Fibroblast of skin of left biceps (primary cell): ENCODE measurements around the gene SREK1IP1.
"Not testable (repeated sequence)": the region's sequence is repeated elsewhere in the genome, so short reads cannot be mapped to it uniquely, and the experiment has no call there.

Experiments
- DNase-seq, 2 experiments: peaks; one replicate each; pipeline ENCODE4 v3.0.0-alpha.2; 2013; ENCODE audit warnings: low read depth in 2 of 2

SREK1IP1 gene

DNA sequence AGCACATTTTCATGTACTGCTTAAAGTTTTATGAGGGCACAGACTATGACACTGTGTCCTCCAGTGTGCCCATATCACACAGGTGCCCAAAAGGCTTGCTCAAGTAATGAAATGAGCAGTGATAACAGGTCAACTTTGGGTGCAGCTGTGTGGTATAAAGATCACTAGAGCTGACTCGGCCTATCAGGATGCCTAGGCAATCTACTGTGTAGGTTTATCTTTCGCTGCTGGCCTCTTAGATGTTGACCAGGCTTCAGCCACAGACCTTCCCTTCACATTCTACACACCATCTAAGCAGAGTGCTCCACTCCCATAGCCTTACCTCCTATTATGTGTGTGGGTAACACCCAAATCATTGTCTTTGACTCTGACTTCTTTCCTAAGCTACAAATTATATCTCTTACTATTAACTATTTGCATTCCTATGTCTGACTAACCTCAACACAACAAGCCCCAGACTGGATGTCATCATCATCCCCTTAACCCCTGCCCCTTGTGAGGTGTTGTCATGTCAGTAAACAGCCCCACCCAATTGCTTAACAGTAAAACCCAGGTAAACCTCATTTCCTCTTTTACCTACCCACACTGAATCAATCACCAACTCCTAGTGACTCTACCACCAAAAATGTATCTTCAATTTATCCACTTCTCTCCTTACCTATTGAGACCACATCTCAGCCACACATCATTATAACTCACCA, 2.5 kb downstream of the SREK1IP1 start:
- no peak for DNase-seq

DNA sequence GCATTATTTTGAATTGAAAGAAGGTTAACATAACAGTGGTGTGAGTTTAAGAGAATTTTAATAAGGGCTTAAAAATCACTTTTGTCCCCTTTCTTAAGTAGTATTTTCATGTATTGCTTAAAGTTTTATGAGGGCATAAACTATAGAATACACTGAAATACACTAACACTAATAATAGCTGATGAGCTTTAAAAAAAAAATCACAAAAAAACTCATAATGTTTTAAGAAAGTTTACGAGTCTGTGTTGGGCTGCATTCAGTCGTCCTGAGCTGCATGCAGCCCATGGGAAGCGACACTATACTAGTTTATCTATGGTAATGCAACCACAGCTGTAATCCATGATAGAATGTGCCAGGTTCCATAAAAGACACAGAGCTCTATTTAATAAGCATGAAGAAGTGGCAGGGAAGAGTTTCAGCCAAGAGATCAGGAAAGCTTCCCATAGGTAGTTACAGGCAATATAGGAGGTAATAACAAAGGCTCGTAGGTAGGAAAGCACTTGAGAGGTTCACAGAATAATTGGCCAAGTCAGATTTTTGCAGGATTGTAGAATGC, 4.5 kb downstream of the SREK1IP1 start:
- no peak for DNase-seq

DNA sequence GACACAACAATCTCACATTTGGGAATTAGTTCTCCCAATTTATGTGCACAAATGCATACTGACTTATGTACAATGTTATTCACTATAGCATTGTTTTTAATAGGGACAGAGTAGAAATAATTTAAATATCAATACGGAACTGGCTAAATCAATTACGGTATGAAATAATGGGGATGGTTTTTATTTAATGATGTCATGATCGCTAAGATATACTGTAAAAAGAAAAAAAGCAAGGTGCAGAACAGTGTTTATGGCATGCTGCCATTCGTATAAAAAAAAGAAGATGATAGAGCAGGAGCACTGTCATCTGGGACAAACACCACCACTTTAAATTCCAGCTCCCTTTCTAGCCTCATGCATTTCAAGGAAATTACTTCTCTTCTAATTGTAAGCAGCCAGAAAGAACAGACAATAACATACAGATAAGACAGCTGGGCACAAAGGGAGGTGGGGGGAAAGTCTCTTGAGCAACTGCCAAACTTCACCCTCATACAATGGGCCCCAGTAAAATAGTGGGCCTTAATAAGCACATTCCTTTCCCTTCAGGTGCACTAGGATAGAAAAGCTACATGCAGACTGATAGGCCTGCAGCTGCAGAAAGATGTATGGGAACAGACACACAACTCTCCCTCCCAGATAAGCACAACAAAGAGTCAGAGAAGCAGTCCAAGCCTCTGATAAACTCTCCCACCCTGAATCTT, 8.4 kb downstream of the SREK1IP1 start:
- DNase-seq = no peak

DNA sequence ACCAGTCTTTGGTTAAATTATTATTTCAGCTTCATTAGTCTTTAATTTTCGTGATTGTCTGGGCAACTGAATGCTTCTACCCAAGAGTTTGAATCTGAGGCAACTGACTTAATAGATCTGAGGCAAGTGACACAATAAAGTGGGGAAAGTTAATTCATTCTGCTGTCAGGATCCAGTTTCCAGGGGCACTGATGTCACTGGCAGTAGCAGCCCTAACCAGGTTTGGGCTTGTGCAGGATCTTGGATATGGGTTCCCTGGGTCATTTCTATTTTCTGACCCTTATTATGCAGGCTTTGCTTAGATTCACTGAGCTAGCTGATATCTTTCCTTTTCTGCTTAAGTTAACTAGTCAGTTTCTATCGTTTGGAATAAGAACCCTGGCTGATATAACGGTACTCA, 9.6 kb downstream of the SREK1IP1 start:
- DNase-seq = no peak

DNA sequence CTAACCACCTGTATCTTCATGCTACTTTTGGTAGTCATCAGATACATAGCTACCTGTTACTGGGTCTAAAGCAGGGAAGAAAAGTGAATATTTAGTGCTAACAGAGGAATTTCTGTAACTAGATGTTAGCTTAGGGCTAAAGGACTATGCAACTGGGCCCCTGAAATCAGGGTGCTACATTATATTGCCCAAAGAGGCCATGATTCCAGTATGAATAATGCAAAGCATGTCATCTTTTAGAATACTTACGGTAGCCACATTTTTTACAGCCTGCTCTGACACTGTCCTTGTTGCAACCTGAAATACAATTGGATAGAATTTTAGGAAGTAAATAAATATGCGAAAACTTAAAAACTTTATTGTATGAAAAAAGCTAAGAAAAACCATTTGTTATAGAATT, 14.4 kb downstream of the SREK1IP1 start:
- no peak for DNase-seq

DNA sequence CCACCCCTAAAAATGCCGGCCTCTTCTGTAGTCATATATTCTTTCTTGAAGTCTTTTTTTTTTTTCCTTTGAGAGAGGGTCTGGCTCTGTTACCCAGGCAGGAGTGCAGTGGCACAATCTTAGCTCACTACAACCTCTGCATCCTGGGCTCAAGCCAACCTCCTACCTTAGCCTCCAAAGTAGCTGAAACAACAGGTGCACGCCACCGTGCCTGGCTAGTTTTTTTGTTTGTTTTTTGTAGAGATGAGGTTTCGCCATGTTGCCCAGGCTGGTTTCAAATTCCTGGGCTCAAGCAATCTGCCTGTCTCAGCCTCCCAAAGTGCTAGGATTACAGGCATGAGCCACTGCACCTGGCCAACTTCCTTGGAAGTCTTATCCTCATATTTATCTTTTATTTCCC, 19.1 kb downstream of the SREK1IP1 start:
- DNase-seq = no peak

DNA sequence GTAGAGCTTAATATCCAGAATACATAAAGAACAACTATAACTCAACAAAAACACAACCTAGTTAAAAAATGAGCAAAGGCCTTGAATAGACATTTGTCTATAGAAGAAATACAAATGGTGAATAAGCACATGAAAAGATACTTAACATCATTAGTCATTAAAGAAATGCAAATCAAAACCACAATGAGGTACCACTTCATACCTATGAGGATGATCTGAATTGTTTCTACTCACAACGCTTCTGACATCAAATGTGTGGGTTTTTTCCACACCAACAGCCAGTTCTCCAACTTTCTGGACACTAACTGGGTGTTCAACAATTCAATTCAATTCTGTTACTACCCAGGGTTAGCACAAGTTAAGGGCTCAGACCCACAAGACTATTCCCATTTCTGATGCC, 22.0 kb downstream of the SREK1IP1 start:
- no peak for DNase-seq

DNA sequence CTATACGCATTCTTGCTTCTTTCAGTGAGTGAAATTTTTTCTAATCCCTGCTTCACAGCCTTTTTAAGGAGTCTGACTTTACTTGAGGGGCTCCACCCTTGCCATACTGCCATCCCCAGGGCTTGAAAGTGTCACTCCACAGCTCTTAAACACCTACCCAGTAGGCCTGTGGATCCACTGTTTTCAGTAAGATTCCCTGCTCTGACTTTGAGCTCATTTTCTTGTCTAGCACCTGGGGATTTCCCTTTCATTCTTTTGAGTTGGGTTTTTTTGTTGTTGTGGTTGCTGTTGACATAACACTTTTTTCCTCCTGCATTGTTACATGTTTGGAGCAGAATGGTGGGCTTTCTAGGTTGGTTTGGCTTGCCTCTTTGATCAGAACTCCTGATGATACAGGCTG, 23.6 kb downstream of the SREK1IP1 start:
- no peak for DNase-seq

DNA sequence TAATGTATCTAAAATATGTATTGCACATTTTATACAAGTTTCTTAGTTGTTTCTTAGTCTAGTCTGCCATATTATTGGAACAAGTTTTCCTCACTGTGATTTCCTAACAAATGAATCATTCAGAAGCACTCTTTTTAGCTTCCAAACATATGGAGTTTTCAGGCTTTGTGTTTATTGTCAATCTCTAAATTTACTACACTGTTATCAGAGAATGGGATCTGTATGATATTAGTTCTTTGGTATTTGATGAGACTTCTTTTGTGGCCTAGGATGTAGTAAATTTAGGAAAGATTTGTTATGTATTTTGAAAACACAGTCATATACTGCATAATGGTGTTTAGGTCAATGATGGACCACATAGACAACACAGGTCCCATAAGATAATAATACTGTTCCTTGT, 25.7 kb downstream of the SREK1IP1 start:
- no peak for DNase-seq

DNA sequence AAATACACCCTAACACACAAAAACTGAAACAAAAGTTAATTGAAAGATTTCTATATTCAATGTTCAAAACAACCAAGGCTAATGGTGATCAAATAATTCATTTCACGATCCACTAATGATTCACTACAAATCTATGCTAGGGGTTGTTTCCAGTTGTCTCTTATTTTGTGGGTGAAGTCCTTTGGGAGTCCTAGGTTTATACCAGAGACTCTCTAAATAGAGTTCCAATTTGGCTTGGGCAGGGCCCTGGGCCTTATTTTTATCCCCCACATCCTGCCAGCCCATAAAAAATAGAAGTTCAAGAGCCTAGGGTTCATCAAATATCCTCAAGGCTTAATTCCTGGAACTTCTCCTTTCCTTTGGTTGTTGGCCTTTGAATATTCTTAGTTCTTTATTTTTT, 26.1 kb downstream of the SREK1IP1 start:
- no peak for DNase-seq

DNA sequence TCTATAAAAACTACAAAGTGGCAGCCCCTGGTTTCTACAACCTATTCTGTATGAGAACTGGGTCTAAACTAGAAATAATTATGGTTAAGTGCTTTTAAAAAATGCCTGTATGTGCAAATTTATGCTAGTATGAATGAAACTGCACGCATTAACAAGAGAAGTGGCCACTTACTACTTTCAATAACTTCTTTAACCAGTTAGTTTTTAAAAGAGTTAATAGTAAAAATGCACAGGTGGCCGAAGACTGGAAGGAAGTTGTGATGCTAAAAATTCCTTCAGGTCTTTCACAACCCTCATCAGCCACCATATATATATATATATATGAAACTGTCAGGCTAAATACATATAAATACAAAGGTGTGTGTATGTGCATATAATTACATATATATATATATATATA, 41.3 kb downstream of the SREK1IP1 start:
- no peak for DNase-seq

DNA sequence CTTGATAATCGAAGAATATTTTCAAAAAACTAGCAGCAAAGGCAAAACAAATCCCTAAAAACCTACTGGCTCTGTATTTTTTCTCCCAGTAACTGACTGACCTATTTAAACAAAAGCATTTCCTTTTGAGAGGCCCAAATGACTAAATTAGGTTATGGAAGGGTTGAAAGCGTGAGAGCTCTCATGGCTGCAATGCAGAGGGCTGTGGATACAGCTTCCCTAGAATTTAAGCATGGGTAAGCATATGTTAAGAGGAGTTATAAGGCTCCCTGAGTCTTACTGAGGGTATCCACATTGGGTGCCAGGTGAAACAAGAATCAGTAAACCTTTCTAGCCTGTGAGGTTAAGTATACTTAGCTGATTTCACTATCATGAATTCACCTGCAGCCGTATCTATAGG, 45.9 kb downstream of the SREK1IP1 start:
- DNase-seq = no peak

DNA sequence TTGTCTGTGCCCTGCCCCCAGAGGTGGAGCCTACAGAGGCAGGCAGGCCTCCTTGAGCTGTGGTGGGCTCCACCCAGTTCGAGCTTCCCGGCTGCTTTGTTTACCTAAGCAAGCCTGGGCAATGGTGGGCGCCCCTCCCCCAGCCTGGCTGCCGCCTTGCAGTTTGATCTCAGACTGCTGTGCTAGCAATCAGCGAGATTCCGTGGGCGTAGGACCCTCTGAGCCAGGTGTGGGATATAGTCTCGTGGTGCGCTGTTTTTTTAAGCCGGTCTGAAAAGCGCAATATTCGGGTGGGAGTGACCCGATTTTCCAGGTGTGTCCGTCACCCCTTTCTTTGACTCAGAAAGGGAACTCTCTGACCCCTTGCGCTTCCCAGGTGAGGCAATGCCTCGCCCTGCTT, 54.0 kb downstream of the SREK1IP1 start:
- DNase-seq = not testable (repeated sequence)

DNA sequence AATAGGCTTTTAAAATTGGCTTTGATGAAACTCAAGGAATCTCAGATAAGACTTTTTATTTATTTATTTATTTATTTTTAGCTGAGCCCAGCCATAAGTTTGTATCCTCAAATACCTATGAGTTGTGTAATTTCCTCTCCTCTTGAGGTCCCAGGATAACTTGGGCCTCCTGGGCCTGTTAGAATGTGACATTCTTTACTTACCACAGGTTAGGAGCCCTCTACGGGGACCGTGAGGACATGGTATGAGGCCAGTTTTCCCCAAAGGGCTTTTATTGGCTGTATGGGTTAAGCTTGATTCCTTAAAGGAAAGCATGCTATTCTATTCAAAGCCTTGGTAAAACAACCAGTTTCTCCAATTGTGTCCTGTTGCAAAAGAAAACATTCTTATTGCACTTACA, 61.3 kb downstream of the SREK1IP1 start:
- DNase-seq = no peak

DNA sequence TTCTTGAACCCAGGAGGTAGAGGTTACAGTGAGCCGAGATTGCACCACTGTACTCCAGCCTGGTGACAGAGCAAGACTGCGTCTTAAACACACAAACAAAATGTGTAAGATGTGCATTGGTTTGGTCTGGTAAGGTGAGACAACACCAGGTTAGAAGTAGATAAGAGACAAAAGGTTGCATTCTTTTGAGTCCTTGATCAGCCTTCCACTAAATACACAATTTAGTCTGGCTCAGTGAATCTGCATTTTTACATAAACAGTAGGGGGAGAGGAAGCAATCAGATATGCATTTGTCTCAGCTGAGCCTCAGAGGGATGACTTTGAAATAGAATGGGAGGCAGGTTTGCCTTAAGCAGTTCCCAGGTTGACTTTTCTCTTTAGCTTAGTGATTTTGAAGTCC, 62.4 kb downstream of the SREK1IP1 start:
- not testable (repeated sequence) for DNase-seq

DNA sequence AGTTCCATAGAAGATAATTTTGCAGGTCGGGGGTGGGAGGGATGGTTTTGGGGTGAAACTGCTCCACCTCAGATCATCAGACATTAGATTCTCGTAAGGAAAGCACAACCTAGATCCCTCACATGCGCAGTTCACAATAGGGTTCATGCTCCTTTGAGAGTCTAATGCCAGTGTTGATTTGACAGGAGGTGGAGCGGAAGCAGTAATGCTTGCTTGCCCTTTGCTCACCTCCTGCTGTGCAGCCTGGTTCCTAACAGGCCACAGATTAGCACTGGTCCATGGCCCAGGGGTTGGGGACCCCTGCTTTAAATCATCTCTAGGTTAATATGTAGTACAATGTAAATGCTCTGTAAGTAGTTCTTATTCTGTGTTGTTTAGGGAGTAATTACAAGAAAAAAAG, 67.7 kb downstream of the SREK1IP1 start:
- DNase-seq = no peak

DNA sequence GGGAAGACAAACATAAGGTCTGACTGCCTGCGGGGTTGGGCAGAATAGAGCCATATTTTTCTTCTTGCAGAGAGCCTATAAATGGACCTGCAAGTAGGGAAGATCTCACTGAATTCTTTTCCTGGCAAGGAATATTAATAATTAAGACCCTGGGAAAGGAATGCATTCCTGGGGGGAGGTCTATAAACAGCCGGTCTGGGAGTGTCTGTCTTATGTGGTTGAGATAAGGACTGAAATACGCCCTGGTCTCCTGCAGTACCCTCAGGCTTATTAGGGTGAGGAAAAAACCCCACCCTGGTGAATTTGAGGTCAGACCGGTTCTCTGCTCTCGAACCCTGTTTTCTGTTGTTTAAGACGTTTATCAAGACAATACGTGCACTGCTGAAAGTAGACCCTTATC, 72.1 kb downstream of the SREK1IP1 start:
- not testable (repeated sequence) for DNase-seq

DNA sequence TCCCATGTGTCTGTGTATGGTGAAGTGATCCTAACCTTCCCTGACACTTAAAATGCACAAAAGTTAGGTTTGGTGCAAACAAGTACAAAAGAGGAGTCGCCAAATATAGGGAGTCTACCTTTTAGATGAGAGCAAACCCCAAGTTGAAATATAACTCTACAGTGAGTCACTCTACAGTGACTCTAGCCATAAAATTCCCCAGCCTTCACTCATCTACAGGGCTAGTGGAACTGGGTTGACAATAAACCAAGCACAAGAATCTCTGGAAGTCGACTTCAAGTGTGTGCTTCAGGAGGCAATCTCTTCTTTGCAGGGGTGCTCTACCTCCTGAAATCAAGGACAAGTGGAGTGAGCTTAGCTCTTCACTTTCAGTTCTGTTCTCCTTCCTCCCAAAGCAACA, 74.9 kb downstream of the SREK1IP1 start:
- DNase-seq = no peak

DNA sequence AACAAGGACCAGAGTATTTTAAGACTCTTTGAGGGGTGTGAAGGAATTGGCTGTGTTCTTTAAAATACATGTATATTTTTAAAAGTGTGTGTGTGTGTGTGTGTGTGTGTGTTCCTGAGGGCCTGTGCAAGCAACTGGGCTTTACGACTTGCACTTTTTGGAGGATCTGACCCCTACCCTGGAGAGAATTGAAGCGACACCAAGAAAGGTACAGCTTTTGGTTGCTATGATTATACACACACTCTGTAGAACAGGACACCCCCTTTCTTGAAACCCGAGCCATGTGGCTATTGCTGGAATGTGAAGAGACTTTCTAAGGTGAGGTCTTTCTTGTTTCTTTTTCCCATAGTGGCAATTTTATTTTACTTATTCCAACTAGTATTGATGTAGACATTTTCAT, 77.2 kb downstream of the SREK1IP1 start:
- DNase-seq = no peak

DNA sequence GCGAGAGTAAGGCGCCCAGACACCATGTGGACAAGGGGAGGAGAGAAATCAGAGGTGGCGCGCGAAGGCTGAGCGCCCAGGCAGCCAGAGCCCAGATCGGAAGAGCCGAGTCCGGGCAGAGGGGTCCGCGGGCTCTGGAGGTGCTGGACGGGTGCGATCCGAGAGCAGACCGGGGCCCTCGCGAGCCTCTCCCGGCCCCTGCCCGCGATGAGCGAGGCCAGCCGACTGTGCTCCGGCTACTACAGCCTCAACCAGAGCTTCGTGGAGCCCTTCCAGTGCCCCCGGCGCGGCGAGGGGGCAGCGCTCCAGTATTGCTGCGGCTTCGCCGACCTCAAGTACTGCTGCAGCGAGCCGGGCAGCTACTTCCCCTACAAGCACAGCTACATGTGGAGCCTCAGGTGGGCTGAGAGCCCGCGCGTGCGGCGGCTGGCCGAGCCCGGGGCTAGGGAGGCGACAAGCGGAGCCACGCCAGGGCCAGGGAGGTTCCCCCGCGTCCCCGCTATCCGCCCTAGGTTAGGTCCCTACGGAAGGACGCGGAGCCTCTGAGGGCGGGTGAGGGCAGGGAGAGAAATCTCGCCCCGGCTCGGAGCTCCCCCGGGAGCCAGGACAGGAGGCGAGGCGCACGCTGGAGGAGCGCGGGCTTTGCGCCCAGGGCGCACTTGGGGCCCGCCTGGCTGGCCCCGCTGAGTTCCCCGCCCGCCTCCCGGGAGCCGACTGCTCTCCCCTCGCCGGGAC, 77.9 kb downstream of the SREK1IP1 start, which contains the start of gene SHISAL2B:
SHISAL2B (plus strand) TSS at position 87 of the 735 bp plus-strand sequence; CDS start at position 208, 121 bp downstream.
- no peak for DNase-seq

DNA sequence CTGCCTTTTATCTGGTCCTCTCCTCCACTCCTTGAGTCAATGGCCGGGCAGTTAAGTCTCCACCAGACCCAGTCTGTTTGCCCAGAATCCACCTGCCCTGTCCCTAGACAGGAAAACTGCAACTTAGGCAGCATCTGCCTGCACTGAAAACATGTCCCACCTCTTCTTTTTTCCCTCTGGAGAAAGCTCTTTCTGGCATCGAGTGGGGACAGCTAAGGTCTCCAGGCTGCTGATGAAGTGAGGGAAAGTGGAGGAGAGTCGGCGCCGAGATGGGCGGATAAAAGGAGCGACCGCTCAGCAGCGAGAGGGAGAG, 78.4 kb downstream of the SREK1IP1 start:
- no peak for DNase-seq

DNA sequence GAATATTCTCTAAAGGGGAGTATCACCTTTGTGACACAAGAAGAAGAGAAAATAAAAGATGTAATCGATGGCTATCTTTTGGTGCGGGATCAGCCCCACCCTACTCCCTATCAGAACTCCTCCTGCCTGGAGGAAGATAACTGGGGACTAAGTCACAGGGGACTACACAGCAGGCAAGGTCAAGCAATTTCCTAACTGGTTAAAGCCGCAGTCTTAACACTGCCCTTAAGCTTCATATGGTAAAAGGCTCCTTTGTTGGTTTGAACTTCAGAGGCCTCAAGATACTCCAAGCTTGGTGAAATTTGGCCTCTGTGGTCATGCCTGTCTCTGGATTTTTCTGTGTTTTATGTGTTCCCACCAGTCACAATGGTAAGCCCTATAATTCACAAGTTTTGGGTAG, 79.5 kb downstream of the SREK1IP1 start:
- DNase-seq = no peak

DNA sequence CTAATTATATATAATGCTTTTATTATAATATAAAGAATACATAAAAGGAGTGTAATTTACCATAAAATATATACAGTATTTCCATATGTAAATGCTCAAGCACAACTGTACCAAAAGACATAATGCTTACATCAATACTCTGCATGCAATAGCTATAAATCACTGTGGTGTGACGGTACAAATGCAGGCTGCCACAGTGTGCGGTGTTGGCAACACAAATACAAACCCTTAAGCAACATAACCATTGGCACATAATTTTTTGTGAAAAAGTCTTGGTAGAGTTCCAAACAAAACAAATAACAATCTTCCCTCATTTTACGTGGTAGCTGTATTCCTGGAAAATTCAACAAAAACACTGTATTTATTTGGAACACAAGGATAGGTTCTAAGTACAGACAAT, 80.1 kb downstream of the SREK1IP1 start:
- no peak for DNase-seq
